NCI-H69 (cell line): ENCODE results near the gene CRYBG3.

Experiments used
- DNase-seq: peaks from one replicate; lab custom pipeline; 2025; lab: John Stamatoyannopoulos, UW

Gene CRYBG3

GRCh38 chr3:97942801-97943546 is 121.2 kb downstream of the CRYBG3 start:
- DNase-seq = peak; percentile 94

- DNase-seq = no peak
Observed at GRCh38 chr3:97948351-97949109, 126.7 kb downstream of the CRYBG3 start.

GRCh38 chr3:97949110-97949485 is 127.3 kb downstream of the CRYBG3 start:
- DNase-seq = peak; percentile 1

GRCh38 chr3:97949743-97950142 is 127.9 kb downstream of the CRYBG3 start:
- DNase-seq = no peak

- no peak for DNase-seq
Observed at GRCh38 chr3:97950360-97950759, 128.5 kb downstream of the CRYBG3 start.

- DNase-seq = no peak
Observed at GRCh38 chr3:97952280-97952679, 130.5 kb downstream of the CRYBG3 start.

GRCh38 chr3:97952872-97953271 is 131.1 kb downstream of the CRYBG3 start:
- no peak for DNase-seq

GRCh38 chr3:97954228-97954827 is 132.5 kb downstream of the CRYBG3 start:
- DNase-seq = no peak

GRCh38 chr3:97956051-97956450 is 134.2 kb downstream of the CRYBG3 start:
- peak; percentile 1 for DNase-seq

GRCh38 chr3:97957617-97958311 is 136.0 kb downstream of the CRYBG3 start:
- DNase-seq = peak; percentile 40

GRCh38 chr3:97958396-97958795 is 136.6 kb downstream of the CRYBG3 start:
- no peak for DNase-seq

GRCh38 chr3:97958796-97959195 is 137.0 kb downstream of the CRYBG3 start:
- no peak for DNase-seq

GRCh38 chr3:97959872-97960271 is 138.1 kb downstream of the CRYBG3 start:
- peak; percentile 24 for DNase-seq

GRCh38 chr3:97960551-97960950 is 138.7 kb downstream of the CRYBG3 start:
- no peak for DNase-seq

GRCh38 chr3:97960993-97961766 is 139.4 kb downstream of the CRYBG3 start:
- DNase-seq = no peak

GRCh38 chr3:97967966-97968365 is 146.2 kb downstream of the CRYBG3 start:
- DNase-seq = peak; percentile 24

GRCh38 chr3:97968376-97968775 is 146.6 kb downstream of the CRYBG3 start:
- DNase-seq = no peak

- no peak for DNase-seq
Observed at GRCh38 chr3:97969541-97969940, 147.7 kb downstream of the CRYBG3 start.

GRCh38 chr3:97970156-97970555 is 148.3 kb downstream of the CRYBG3 start:
- no peak for DNase-seq

GRCh38 chr3:97970956-97971620 is 149.3 kb downstream of the CRYBG3 start:
- DNase-seq = no peak
